Measurements from ENCODE around the gene FZD10. TPM values are rescaled to one million over a fixed set of nuclear protein-coding genes. Genes with fewer than 3 reads are reported as not detected.

Gene FZD10
- polyA plus RNA-seq, 3 donors: not detected

GRCh38 chr12:130131025-130131424 is 31.2 kb upstream of the FZD10 start:
- Mint-ChIP-seq H3K27ac (peak overlapping the region in 1 of 7 donors; percentile 66), H3K4me1 (no peaks in the 10 kb centered on the region), H3K9me3 (peaks cover 2 to 19% (median 7%) of the 10 kb centered on the region in 7 donors), H3K27me3 (ENCODE audit: low read depth in 3 of 3) (peaks cover 0 to 2% (median 0%) of the 10 kb centered on the region in 3 donors), H3K36me3 (no peaks in the 10 kb centered on the region), H3K4me3 (no peak overlapping the region)
- intact Hi-C loops (cut with micrococcal nuclease): no loop called here
- Histone ChIP-seq H2AFZ (ENCODE audit: insufficient read depth, low read depth, low read length, poor library complexity, severe bottlenecking) (no peak overlapping the region), H3K27ac (ENCODE audit: low read depth in 1 of 2, low read length in 2 of 2) (no peak overlapping the region), H3K9ac (ENCODE audit: insufficient read depth, low read length, poor library complexity, severe bottlenecking) (no peak overlapping the region), H3K4me2 (replicated peaks; ENCODE audit: extremely low read depth, low read length, poor library complexity, severe bottlenecking) (no peak overlapping the region), H3K9me3 (replicated peaks in 1 of 2; ENCODE audit: control insufficient read depth in 1 of 2, insufficient read depth in 1 of 2, low read length in 2 of 2) (peaks cover 0 to 10% of the 10 kb centered on the region in 2 donors), H3K4me3 (replicated peaks in 1 of 3; ENCODE audit: low read depth in 2 of 3, low read length in 3 of 3) (no peak overlapping the region), H4K20me1 (ENCODE audit: insufficient read depth, low read length) (no peaks in the 10 kb centered on the region), H3K4me1 (ENCODE audit: control insufficient read depth in 1 of 2, insufficient read depth in 2 of 2, low read length in 2 of 2) (no peaks in the 10 kb centered on the region), H3K36me3 (replicated peaks in 1 of 2; ENCODE audit: control insufficient read depth in 1 of 2, insufficient read depth in 2 of 2, low read length in 2 of 2) (no peaks in the 10 kb centered on the region), H3K79me2 (ENCODE audit: insufficient read depth, low read length) (no peaks in the 10 kb centered on the region), H3K27me3 (ENCODE audit: control insufficient read depth in 2 of 2, insufficient read depth in 2 of 2, low read length in 2 of 2) (no peaks in the 10 kb centered on the region)
- no peak for DNase-seq
- TF ChIP-seq CTCF (IDR thresholded peaks at IDR 0.05): no peak
- 64% methylated on average over 14 of the region's 14 CpGs for WGBS (ENCODE audit: insufficient coverage)

DNA sequence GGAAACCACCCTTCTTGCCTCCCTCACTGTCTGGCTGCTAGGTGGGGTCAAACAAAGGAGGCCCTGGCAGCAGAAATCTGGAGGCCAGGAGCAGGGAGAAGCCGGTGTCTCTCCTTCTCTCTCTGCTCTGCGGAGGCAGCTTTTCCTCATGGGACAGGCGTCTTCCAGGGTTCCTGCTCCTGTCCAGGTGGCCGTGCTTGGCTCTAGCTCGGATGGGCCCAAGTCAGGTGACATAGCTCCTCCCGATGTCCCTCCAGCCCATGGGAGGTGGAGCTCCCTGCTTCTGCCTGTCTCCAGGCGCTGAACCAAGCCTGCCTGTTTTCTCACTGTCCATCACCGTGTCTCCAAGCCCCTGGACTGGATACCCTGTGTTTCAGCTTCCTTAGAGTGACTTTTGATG is 30.5 kb upstream of the FZD10 start:
- no peak overlapping the region for H3K27ac ChIP-seq (ENCODE audit: low read depth in 1 of 2, low read length in 2 of 2)
- H3K36me3 Mint-ChIP-seq: no peaks in the 10 kb centered on the region
- peaks cover 2 to 19% (median 7%) of the 10 kb centered on the region in 7 donors for H3K9me3 Mint-ChIP-seq
- H2AFZ ChIP-seq (ENCODE audit: insufficient read depth, low read depth, low read length, poor library complexity, severe bottlenecking): no peak overlapping the region
- no peak for DNase-seq
- intact Hi-C loops (cut with micrococcal nuclease): no loop called here
- H3K9me3 ChIP-seq (replicated peaks in 1 of 2; ENCODE audit: control insufficient read depth in 1 of 2, insufficient read depth in 1 of 2, low read length in 2 of 2): peaks cover 0 to 10% of the 10 kb centered on the region in 2 donors
- H3K27ac Mint-ChIP-seq: no peak overlapping the region
- no peak overlapping the region for H3K4me3 ChIP-seq (replicated peaks in 1 of 3; ENCODE audit: low read depth in 2 of 3, low read length in 3 of 3)
- WGBS (ENCODE audit: insufficient coverage): 69% methylated on average over 8 of the region's 8 CpGs
- H3K4me1 ChIP-seq (ENCODE audit: control insufficient read depth in 1 of 2, insufficient read depth in 2 of 2, low read length in 2 of 2): no peaks in the 10 kb centered on the region
- no peak for TF ChIP-seq CTCF (IDR thresholded peaks at IDR 0.05)
- H3K9ac ChIP-seq (ENCODE audit: insufficient read depth, low read length, poor library complexity, severe bottlenecking): no peak overlapping the region
- H3K4me3 Mint-ChIP-seq: no peak overlapping the region
- H3K4me1 Mint-ChIP-seq: no peaks in the 10 kb centered on the region
- H3K36me3 ChIP-seq (replicated peaks in 1 of 2; ENCODE audit: control insufficient read depth in 1 of 2, insufficient read depth in 2 of 2, low read length in 2 of 2): no peaks in the 10 kb centered on the region
- H3K79me2 ChIP-seq (ENCODE audit: insufficient read depth, low read length): no peaks in the 10 kb centered on the region
- H3K27me3 Mint-ChIP-seq (ENCODE audit: low read depth in 3 of 3): peaks cover 0 to 2% (median 0%) of the 10 kb centered on the region in 3 donors
- H4K20me1 ChIP-seq (ENCODE audit: insufficient read depth, low read length): no peaks in the 10 kb centered on the region
- H3K4me2 ChIP-seq (replicated peaks; ENCODE audit: extremely low read depth, low read length, poor library complexity, severe bottlenecking): no peak overlapping the region
- no peaks in the 10 kb centered on the region for H3K27me3 ChIP-seq (ENCODE audit: control insufficient read depth in 2 of 2, insufficient read depth in 2 of 2, low read length in 2 of 2)
